ENCODE measurements around the gene PACSIN3.

The PACSIN3 gene

GRCh38 chr11:47162426-47162825 is 23.8 kb downstream of the PACSIN3 start:
- Histone ChIP-seq H3K4me1 (no peaks in the 10 kb centered on the region), H3K27me3 (ENCODE audit: control insufficient read depth, insufficient read depth, low read length) (no peaks in the 10 kb centered on the region), H3K27ac (no peak overlapping the region), H3K4me2 (ENCODE audit: low read length) (no peak overlapping the region), H3K36me3 (ENCODE audit: control insufficient read depth, insufficient read depth, low read length) (no peaks in the 10 kb centered on the region), H2AFZ (no peak overlapping the region), H3K9ac (no peak overlapping the region), H3K79me2 (no peaks in the 10 kb centered on the region), H3K9me3 (ENCODE audit: control insufficient read depth, low read length) (no peaks in the 10 kb centered on the region), H3K4me3 (ENCODE audit: low read depth, low read length) (no peak overlapping the region)
- TF ChIP-seq CTCF (IDR thresholded peaks at IDR 0.05), result no peak

- no peak overlapping the region for H3K4me2 ChIP-seq (ENCODE audit: low read length)
- no peaks in the 10 kb centered on the region for H3K27me3 ChIP-seq (ENCODE audit: control insufficient read depth, insufficient read depth, low read length)
- H3K4me1 ChIP-seq, result no peaks in the 10 kb centered on the region
- H3K79me2 ChIP-seq, result no peaks in the 10 kb centered on the region
- H3K9ac ChIP-seq, result no peak overlapping the region
- no peak for TF ChIP-seq CTCF (IDR thresholded peaks at IDR 0.05)
- H3K36me3 ChIP-seq (ENCODE audit: control insufficient read depth, insufficient read depth, low read length), result no peaks in the 10 kb centered on the region
- H3K4me3 ChIP-seq (ENCODE audit: low read depth, low read length), result no peak overlapping the region
- H3K27ac ChIP-seq, result no peak overlapping the region
- H3K9me3 ChIP-seq (ENCODE audit: control insufficient read depth, low read length), result no peaks in the 10 kb centered on the region
- no peak overlapping the region for H2AFZ ChIP-seq
Measured at GRCh38 chr11:47161890-47162289, 24.3 kb downstream of the PACSIN3 start.

GRCh38 chr11:47161134-47161854 is 24.9 kb downstream of the PACSIN3 start:
- Histone ChIP-seq H3K79me2 (no peaks in the 10 kb centered on the region), H3K4me1 (no peaks in the 10 kb centered on the region), H3K27ac (no peak overlapping the region), H3K27me3 (ENCODE audit: control insufficient read depth, insufficient read depth, low read length) (no peaks in the 10 kb centered on the region), H3K36me3 (ENCODE audit: control insufficient read depth, insufficient read depth, low read length) (no peaks in the 10 kb centered on the region), H3K4me2 (ENCODE audit: low read length) (no peak overlapping the region), H2AFZ (no peak overlapping the region), H3K4me3 (ENCODE audit: low read depth, low read length) (no peak overlapping the region), H3K9me3 (ENCODE audit: control insufficient read depth, low read length) (no peaks in the 10 kb centered on the region), H3K9ac (no peak overlapping the region)
- peak; percentile 44 for TF ChIP-seq CTCF (IDR thresholded peaks at IDR 0.05)

GRCh38 chr11:47160753-47161133 is 25.5 kb downstream of the PACSIN3 start:
- Histone ChIP-seq H3K79me2 (no peaks in the 10 kb centered on the region), H3K9ac (no peak overlapping the region), H3K9me3 (ENCODE audit: control insufficient read depth, low read length) (no peaks in the 10 kb centered on the region), H3K4me2 (ENCODE audit: low read length) (no peak overlapping the region), H3K27me3 (ENCODE audit: control insufficient read depth, insufficient read depth, low read length) (no peaks in the 10 kb centered on the region), H2AFZ (no peak overlapping the region), H3K27ac (no peak overlapping the region), H3K4me1 (no peaks in the 10 kb centered on the region), H3K4me3 (ENCODE audit: low read depth, low read length) (no peak overlapping the region), H3K36me3 (ENCODE audit: control insufficient read depth, insufficient read depth, low read length) (no peaks in the 10 kb centered on the region)
- no peak for TF ChIP-seq CTCF (IDR thresholded peaks at IDR 0.05)

GRCh38 chr11:47158242-47158641 is 28.0 kb downstream of the PACSIN3 start:
- H3K4me2 ChIP-seq (ENCODE audit: low read length), result no peak overlapping the region
- no peaks in the 10 kb centered on the region for H3K9me3 ChIP-seq (ENCODE audit: control insufficient read depth, low read length)
- no peak for TF ChIP-seq CTCF (IDR thresholded peaks at IDR 0.05)
- no peaks in the 10 kb centered on the region for H3K36me3 ChIP-seq (ENCODE audit: control insufficient read depth, insufficient read depth, low read length)
- no peaks in the 10 kb centered on the region for H3K4me1 ChIP-seq
- no peak overlapping the region for H3K9ac ChIP-seq
- no peak overlapping the region for H2AFZ ChIP-seq
- H3K79me2 ChIP-seq, result no peaks in the 10 kb centered on the region
- no peaks in the 10 kb centered on the region for H3K27me3 ChIP-seq (ENCODE audit: control insufficient read depth, insufficient read depth, low read length)
- H3K4me3 ChIP-seq (ENCODE audit: low read depth, low read length), result no peak overlapping the region
- no peak overlapping the region for H3K27ac ChIP-seq

Measured in parathyroid adenoma (tissue), 2 donors.